PC-3 (cell line): ENCODE measurements around the gene PRDM15. TPM values are rescaled to one million over a fixed set of nuclear protein-coding genes. Genes with fewer than 3 reads are reported as not detected.

Experiments
- ATAC-seq: fragments of 200-7000 bp; cut with Tn5 transposase; 2 replicates; pipeline ENCODE4 v1.9.1; 2020; ENCODE audit warnings: mild to moderate bottlenecking, moderate library complexity
- BruUV-seq: library from RNA; stranded (reverse); fragments of 400-500 nt; replicated peaks from 2 replicates; lab custom pipeline; 2021; lab: Mats Ljungman, UMichigan
- CTCF ChIA-PET: fragments of 300-600 bp; sonication (Branson Sonifier 250); formaldehyde crosslinking; loops from one replicate; lab custom pipeline; 2022; ENCODE audit warnings: antibody characterized with exemption; lab: Charles Lee
- POLR2A ChIA-PET: fragments of 300-600 bp; sonication (Branson Sonifier 250); formaldehyde crosslinking; loops from one replicate; lab custom pipeline; 2022; ENCODE audit warnings: antibody characterized with exemption; ENCODE audit not compliant: unreplicated experiment; lab: Charles Lee
- DNase-seq: peaks from one replicate; pipeline ENCODE4 v3.0.0-alpha.2; 2015
- H2AFZ ChIP-seq: fragments of 300-600 bp; sonication (generic); 2 replicates; pipeline ENCODE4 v1.6.0; 2016; ENCODE audit warnings: antibody characterized with exemption, low read length
- H3F3A ChIP-seq: fragments of 300-600 bp; sonication (generic); one replicate; pipeline ENCODE4 v1.6.0; 2017; ENCODE audit warnings: antibody characterized with exemption, low read length, control low read depth, mild to moderate bottlenecking; ENCODE audit not compliant: unreplicated experiment
- H3K27ac ChIP-seq: fragments of 300-600 bp; sonication (generic); 2 replicates; pipeline ENCODE4 v1.5.1; 2016; ENCODE audit warnings: mild to moderate bottlenecking, low read length
- H3K27me3 ChIP-seq: fragments of 300-600 bp; sonication (generic); 2 replicates; pipeline ENCODE4 v1.6.1; 2016; ENCODE audit warnings: low read length, mixed read lengths
- H3K36me3 ChIP-seq: fragments of 300-600 bp; sonication (generic); 2 replicates; pipeline ENCODE4 v1.6.1; 2016; ENCODE audit warnings: low read depth, mixed run types, low read length, mixed read lengths
- H3K4me1 ChIP-seq: fragments of 300-600 bp; sonication (generic); 2 replicates; pipeline ENCODE4 v1.5.1; 2016; ENCODE audit warnings: low read length; ENCODE audit not compliant: insufficient read depth
- H3K4me2 ChIP-seq: fragments of 300-600 bp; sonication (generic); 2 replicates; pipeline ENCODE4 v1.6.0; 2016; ENCODE audit warnings: low read length
- H3K4me3 ChIP-seq: fragments of 300-600 bp; sonication (generic); 2 replicates; pipeline ENCODE4 v1.5.1; 2016; ENCODE audit warnings: mild to moderate bottlenecking, low read length, mixed read lengths
- H3K79me2 ChIP-seq: fragments of 300-600 bp; sonication (generic); 2 replicates; pipeline ENCODE4 v1.6.1; 2017; ENCODE audit warnings: low read length, mixed read lengths
- H3K9ac ChIP-seq: fragments of 300-600 bp; sonication (generic); 2 replicates; pipeline ENCODE4 v1.6.0; 2016; ENCODE audit warnings: mild to moderate bottlenecking, low read length
- H3K9me2 ChIP-seq: fragments of 300-600 bp; sonication (generic); replicated peaks from 2 replicates; pipeline ENCODE4 v1.6.1; 2016; ENCODE audit warnings: mixed run types, low read length, mixed read lengths
- H3K9me3 ChIP-seq: fragments of 300-600 bp; sonication (generic); 2 replicates; pipeline ENCODE4 v1.6.1; 2016; ENCODE audit warnings: low read length, mixed read lengths
- H4K20me1 ChIP-seq: fragments of 300-600 bp; sonication (generic); 2 replicates; pipeline ENCODE4 v1.6.1; 2016; ENCODE audit warnings: low read length, mixed read lengths
- CTCF ChIP-seq: fragments of 300-600 bp; sonication (generic); conservative IDR thresholded peaks from 2 replicates; pipeline ENCODE4 v1.5.1; 2017; ENCODE audit warnings: antibody characterized with exemption, low read depth, mild to moderate bottlenecking, low read length
- EZH2 ChIP-seq: fragments of 300-600 bp; sonication (generic); IDR thresholded peaks from one replicate; pipeline ENCODE4 v1.6.1; 2017; ENCODE audit warnings: antibody characterized with exemption, mild to moderate bottlenecking, low read length; ENCODE audit not compliant: unreplicated experiment
- EZH2phosphoT487 ChIP-seq: fragments of 300-600 bp; sonication (generic); IDR thresholded peaks from 2 replicates; pipeline ENCODE4 v1.6.1; 2018; ENCODE audit warnings: mild to moderate bottlenecking, antibody characterized with exemption, low read length, borderline replicate concordance
- intact Hi-C: fragments of 100-400 bp; cut with micrococcal nuclease; formaldehyde crosslinking; loops from 2 replicates; pipeline ENCODE4 v1.9.0; 2023
- total RNA-seq: library from RNA; depleted of rRNA; stranded (reverse); fragments of >200 nt; gene quantifications from 2 replicates; pipeline ENCODE4 v1.2.3, GENCODE V29; 2014

Gene PRDM15
- total RNA-seq, 1 experiment from 2014 or later: 13.4 TPM

DNA sequence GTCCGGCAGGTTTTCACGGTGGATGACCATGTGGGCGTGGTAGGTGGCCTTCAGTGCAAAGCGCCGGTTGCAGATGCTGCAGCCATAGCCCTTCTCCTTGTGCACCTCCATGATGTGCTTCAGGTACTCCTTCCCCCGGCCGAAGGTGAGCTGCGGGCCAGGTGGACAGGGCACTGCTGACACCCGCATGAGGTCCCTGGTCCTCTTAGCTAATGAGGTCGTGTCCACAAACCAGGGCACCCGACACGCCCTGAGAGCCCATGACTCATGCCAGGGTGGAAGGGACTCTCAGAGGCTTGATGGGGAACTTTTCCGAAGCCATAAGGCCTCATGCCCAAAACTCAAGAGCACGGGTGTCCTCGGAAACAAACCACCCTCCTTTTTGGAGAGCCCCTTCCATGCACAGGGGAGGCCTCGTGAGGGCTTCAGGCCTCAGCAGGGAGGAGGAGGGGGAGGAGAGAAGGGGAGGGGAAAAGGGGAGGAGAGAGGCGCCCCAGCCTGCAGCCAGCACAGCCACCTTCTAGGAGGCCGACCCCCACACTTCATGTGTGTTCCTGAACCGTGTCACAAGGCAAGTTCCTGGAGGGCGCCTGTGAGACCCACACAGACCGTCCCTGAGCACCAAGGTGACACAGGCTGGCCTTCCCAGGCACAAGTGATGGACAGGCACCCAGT is 57.9 kb downstream of the PRDM15 start:
- no peaks in the 10 kb centered on the region for H3K79me2 ChIP-seq
- ATAC-seq (no peak; the same call in 1 of the 2 replicates), DNase-seq (peak; percentile 22)
- H3K9ac ChIP-seq: no peak overlapping the region
- POLR2A ChIA-PET: no interaction called here
- no peak overlapping the region for H3K4me3 ChIP-seq
- no peak for TF ChIP-seq EZH2
- TF ChIP-seq EZH2phosphoT487: no peak
- TF ChIP-seq CTCF: no peak
- no peaks in the 10 kb centered on the region; the same call in 1 of the 2 replicates for H3K36me3 ChIP-seq
- no peaks in the 10 kb centered on the region for H4K20me1 ChIP-seq
- no peaks in the 10 kb centered on the region for H3K9me3 ChIP-seq
- H3K4me1 ChIP-seq: peaks cover 14% of the 10 kb centered on the region
- no peak overlapping the region for H3K4me2 ChIP-seq
- CTCF ChIA-PET: no interaction called here
- H3K9me2 ChIP-seq: no peaks in the 10 kb centered on the region
- H3K27ac ChIP-seq: no peak overlapping the region
- intact Hi-C loops: no loop called here
- no peaks in the 10 kb centered on the region for H3K27me3 ChIP-seq
- no peak overlapping the region for H2AFZ ChIP-seq
- H3F3A ChIP-seq: peaks cover 5% of the 10 kb centered on the region
- BruUV-seq: no TSS peak

- peaks cover 6% of the 10 kb centered on the region; the same call in 1 of the 2 replicates for H3K36me3 ChIP-seq
- TF ChIP-seq EZH2 (no peak), CTCF (no peak), EZH2phosphoT487 (no peak)
- BruUV-seq: no TSS peak
- no peak overlapping the region for H2AFZ ChIP-seq
- intact Hi-C loops: no loop called here
- no peak for DNase-seq
- no peaks in the 10 kb centered on the region for H3K9me3 ChIP-seq
- H3K9ac ChIP-seq: no peak overlapping the region
- POLR2A ChIA-PET: no interaction called here
- no peak overlapping the region for H3K4me3 ChIP-seq
- H3K27me3 ChIP-seq: no peaks in the 10 kb centered on the region
- no peak for ATAC-seq
- peaks cover 15% of the 10 kb centered on the region for H3K4me1 ChIP-seq
- no peaks in the 10 kb centered on the region for H3K9me2 ChIP-seq
- no peak overlapping the region for H3K27ac ChIP-seq
- no peaks in the 10 kb centered on the region for H3K79me2 ChIP-seq
- H3K4me2 ChIP-seq: no peak overlapping the region
- CTCF ChIA-PET: no interaction called here
- H4K20me1 ChIP-seq: no peaks in the 10 kb centered on the region
- H3F3A ChIP-seq: peaks cover 5% of the 10 kb centered on the region
Measured at GRCh38 chr21:41820384-41821080, 58.6 kb downstream of the PRDM15 start.

DNA sequence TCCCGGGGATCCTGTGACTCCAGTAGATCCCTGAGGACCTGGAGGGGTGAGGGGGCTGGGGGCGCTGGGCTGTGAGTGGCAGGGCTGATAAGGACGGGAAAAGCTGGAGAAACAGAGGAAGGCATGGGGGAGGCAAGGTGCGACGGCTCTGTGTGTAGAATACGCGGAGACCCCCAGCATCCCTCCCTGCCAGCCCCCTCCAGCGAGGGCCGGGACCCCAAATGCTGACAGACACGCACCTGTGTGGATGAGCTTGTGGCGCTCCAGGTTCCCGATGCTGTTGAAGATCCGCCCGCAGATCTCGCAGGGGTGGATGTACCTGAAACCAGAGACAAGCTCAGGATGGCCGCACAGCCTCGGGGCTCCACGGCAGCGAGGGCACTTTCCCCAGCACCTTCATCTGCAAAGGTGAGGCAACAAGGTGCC is 59.3 kb downstream of the PRDM15 start:
- BruUV-seq: no TSS peak
- CTCF ChIA-PET: no interaction called here
- Histone ChIP-seq H4K20me1 (no peaks in the 10 kb centered on the region), H2AFZ (no peak overlapping the region), H3K27ac (no peak overlapping the region), H3K4me3 (no peak overlapping the region), H3K4me2 (no peak overlapping the region), H3K27me3 (no peaks in the 10 kb centered on the region), H3F3A (peaks cover 5% of the 10 kb centered on the region), H3K9me3 (no peaks in the 10 kb centered on the region), H3K79me2 (no peaks in the 10 kb centered on the region), H3K4me1 (peaks cover 15% of the 10 kb centered on the region), H3K9me2 (no peaks in the 10 kb centered on the region), H3K36me3 (peaks cover 10% of the 10 kb centered on the region), H3K9ac (no peak overlapping the region)
- intact Hi-C loops: no loop called here
- DNase-seq (no peak), ATAC-seq (no peak)
- TF ChIP-seq CTCF: no peak
- no peak for TF ChIP-seq EZH2
- TF ChIP-seq EZH2phosphoT487: no peak
- POLR2A ChIA-PET: no interaction called here
